ENCODE results near the gene ANAPC13. TPM values are rescaled to one million over a fixed set of nuclear protein-coding genes. Genes with fewer than 3 reads are reported as not detected.

Gene ANAPC13
- total RNA-seq, 1 experiment from 2014 or later = 61.5 TPM

GRCh38 chr3:134459562-134459961, 26.2 kb downstream of the ANAPC13 start:
- DNase-seq (ENCODE audit: unreplicated experiment) = no peak
- POLR2A ChIA-PET = interaction anchor here (0.6 kb wide), 1 partner anchor 20 kb away, joined by 3 read pairs; no protein-coding TSS in a partner anchor

DNA sequence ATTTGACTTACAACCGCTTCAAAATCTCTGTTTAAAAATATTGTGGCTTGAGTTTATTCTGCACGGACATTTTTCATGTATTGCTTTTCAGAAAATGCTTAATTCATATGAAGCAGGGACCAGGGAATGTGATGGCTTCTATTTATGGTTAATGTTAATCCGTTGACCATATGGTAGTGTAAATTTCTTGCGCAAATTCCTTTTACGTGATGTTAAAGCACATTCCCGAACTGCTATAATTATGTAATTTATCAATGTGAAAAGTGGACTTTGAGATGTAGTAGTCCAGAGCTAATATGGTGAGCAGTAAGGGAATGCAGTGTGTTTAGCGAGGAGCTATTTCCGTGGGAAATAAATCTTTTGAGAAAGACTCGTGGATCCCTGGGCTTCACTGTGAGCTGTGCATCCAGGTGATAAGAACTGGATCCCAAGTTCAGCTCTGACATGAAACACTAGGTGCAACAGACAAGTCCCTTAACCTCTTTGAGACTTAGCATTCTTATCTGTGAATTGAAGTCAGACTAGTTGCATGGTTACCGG, 27.3 kb downstream of the ANAPC13 start:
- POLR2A ChIA-PET = no interaction called here
- no TSS peak for BruUV-seq (replicated peaks)
- CTCF ChIA-PET = no interaction called here
- Mint-ChIP-seq H3K4me1 (ENCODE audit: insufficient read depth, unreplicated experiment) (peaks cover 16% of the 10 kb centered on the region), H3K27ac (ENCODE audit: low read depth, unreplicated experiment) (no peak overlapping the region), H3K36me3 (ENCODE audit: insufficient read depth, unreplicated experiment) (no peaks in the 10 kb centered on the region), H3K9me3 (ENCODE audit: unreplicated experiment) (no peaks in the 10 kb centered on the region), H3K4me3 (ENCODE audit: unreplicated experiment) (no peak overlapping the region), H3K27me3 (ENCODE audit: insufficient read depth, unreplicated experiment) (no peaks in the 10 kb centered on the region)
- DNase-seq (ENCODE audit: unreplicated experiment) = no peak
- TF ChIP-seq CTCF (IDR thresholded peaks at IDR 0.05; ENCODE audit: unreplicated experiment) = no peak
- intact Hi-C loops (cut with micrococcal nuclease) = no loop called here

More at GRCh38 chr3:134459562-134459961, 26.2 kb downstream of the ANAPC13 start:
- no peak for TF ChIP-seq CTCF (IDR thresholded peaks at IDR 0.05; ENCODE audit: unreplicated experiment)
- H3K9me3 Mint-ChIP-seq (ENCODE audit: unreplicated experiment) = no peaks in the 10 kb centered on the region
- H3K27ac Mint-ChIP-seq (ENCODE audit: low read depth, unreplicated experiment) = no peak overlapping the region
- H3K36me3 Mint-ChIP-seq (ENCODE audit: insufficient read depth, unreplicated experiment) = no peaks in the 10 kb centered on the region
- H3K27me3 Mint-ChIP-seq (ENCODE audit: insufficient read depth, unreplicated experiment) = no peaks in the 10 kb centered on the region
- CTCF ChIA-PET = interaction anchor here (0.6 to 1.8 kb wide), 8 partner anchors 13 to 150 kb away, joined by 3 to 16 read pairs (median 3); no protein-coding TSS in a partner anchor
- H3K4me3 Mint-ChIP-seq (ENCODE audit: unreplicated experiment) = no peak overlapping the region
- H3K4me1 Mint-ChIP-seq (ENCODE audit: insufficient read depth, unreplicated experiment) = peaks cover 16% of the 10 kb centered on the region
- intact Hi-C loops (cut with micrococcal nuclease) = no loop called here
- BruUV-seq (replicated peaks) = no TSS peak

DNA sequence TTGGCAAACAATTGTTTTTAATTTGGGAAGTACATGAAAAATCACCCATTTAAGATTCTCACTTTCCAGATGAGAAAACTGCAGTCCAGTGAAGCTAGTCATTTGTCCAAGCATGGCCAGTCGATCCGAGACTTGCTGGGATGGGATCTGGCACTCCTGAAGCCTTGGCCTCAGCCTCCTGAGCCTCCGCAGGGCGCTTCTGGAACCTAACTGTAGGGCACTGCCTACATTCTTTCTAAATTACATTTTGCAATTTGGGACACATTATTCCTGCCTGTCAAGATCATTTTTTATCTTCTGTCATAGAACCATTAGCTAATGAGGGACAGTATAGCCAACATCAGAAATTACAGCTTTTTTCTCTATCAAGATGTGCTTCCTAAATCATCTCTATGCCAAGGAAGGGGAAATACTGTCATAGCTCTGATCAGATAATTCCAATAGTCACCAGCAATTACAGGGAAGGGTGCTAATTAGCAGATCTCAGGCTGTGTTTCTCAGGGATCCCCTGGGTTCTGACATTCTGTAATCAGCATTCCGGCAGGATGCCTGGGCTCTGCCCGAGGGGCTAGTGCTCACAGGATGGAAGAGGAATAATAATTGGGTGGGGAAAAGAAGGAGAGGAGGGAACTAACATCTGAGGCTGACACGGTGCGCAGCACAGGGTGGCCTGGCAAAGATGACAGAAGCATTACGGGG, 28.3 kb downstream of the ANAPC13 start:
- Mint-ChIP-seq H3K4me1 (ENCODE audit: insufficient read depth, unreplicated experiment) (peaks cover 10% of the 10 kb centered on the region), H3K36me3 (ENCODE audit: insufficient read depth, unreplicated experiment) (no peaks in the 10 kb centered on the region), H3K27me3 (ENCODE audit: insufficient read depth, unreplicated experiment) (no peaks in the 10 kb centered on the region), H3K9me3 (ENCODE audit: unreplicated experiment) (no peaks in the 10 kb centered on the region), H3K27ac (ENCODE audit: low read depth, unreplicated experiment) (no peak overlapping the region), H3K4me3 (ENCODE audit: unreplicated experiment) (no peak overlapping the region)
- CTCF ChIA-PET = interaction anchor here (0.7 to 1.5 kb wide), 3 partner anchors 16 to 150 kb away, joined by 3 to 5 read pairs (median 3); no protein-coding TSS in a partner anchor
- intact Hi-C loops (cut with micrococcal nuclease) = no loop called here
- BruUV-seq (replicated peaks) = no TSS peak
- POLR2A ChIA-PET = interaction anchor here (1.2 kb wide), 1 partner anchor 12 kb away, joined by 3 read pairs; no protein-coding TSS in a partner anchor
- TF ChIP-seq CTCF (IDR thresholded peaks at IDR 0.05; ENCODE audit: unreplicated experiment) = no peak
- no peak for DNase-seq (ENCODE audit: unreplicated experiment)

- intact Hi-C loops (cut with micrococcal nuclease) = no loop called here
- H3K27ac Mint-ChIP-seq (ENCODE audit: low read depth, unreplicated experiment) = no peak overlapping the region
- DNase-seq (ENCODE audit: unreplicated experiment) = no peak
- no peak for TF ChIP-seq CTCF (IDR thresholded peaks at IDR 0.05; ENCODE audit: unreplicated experiment)
- H3K36me3 Mint-ChIP-seq (ENCODE audit: insufficient read depth, unreplicated experiment) = no peaks in the 10 kb centered on the region
- no peaks in the 10 kb centered on the region for H3K27me3 Mint-ChIP-seq (ENCODE audit: insufficient read depth, unreplicated experiment)
- H3K4me1 Mint-ChIP-seq (ENCODE audit: insufficient read depth, unreplicated experiment) = no peaks in the 10 kb centered on the region
- H3K4me3 Mint-ChIP-seq (ENCODE audit: unreplicated experiment) = no peak overlapping the region
- ChIA-PET CTCF (interaction anchor here (2.1 kb wide), 1 partner anchor 20 kb away, joined by 5 read pairs; no protein-coding TSS in a partner anchor), POLR2A (no interaction called here)
- H3K9me3 Mint-ChIP-seq (ENCODE audit: unreplicated experiment) = no peaks in the 10 kb centered on the region
- BruUV-seq (replicated peaks) = no TSS peak
These were observed 32.2 kb downstream of the ANAPC13 start for GRCh38 chr3:134453631-134454030.
